Cardiac septum (tissue), 1 donor: ENCODE results near the gene TMEM63B. TPM values are rescaled to one million over a fixed set of nuclear protein-coding genes. Genes with fewer than 3 reads are reported as not detected.
A peak's percentile ranks its signal among the peaks of the same experiment; 100 is the strongest.
"Not testable (repeated sequence)": the region's sequence is repeated elsewhere in the genome, so short reads cannot be mapped to it uniquely, and the experiment has no call there.

Experiments used
- DNase-seq: peaks from one replicate; pipeline ENCODE4 v3.0.0-alpha.2; 2020; ENCODE audit warnings: low spot score
- intact Hi-C: fragments of 100-400 bp; cut with DNase I; formaldehyde crosslinking; loops from one replicate; pipeline ENCODE4 v1.14.0; 2022
- total RNA-seq: library from RNA; stranded (reverse); fragmentation: NEBNext Ultra II Directional; extraction: Animal tissue kit (Norgen Biotek cat#: 25700); gene quantifications from one replicate; pipeline ENCODE4 v1.2.1, GENCODE V29; 2021
- donor health status: DM: no; HTN: no; CAD: no.

The TMEM63B gene
- total RNA-seq, 1 donor from 2014 or later, result 39.6 TPM

DNA sequence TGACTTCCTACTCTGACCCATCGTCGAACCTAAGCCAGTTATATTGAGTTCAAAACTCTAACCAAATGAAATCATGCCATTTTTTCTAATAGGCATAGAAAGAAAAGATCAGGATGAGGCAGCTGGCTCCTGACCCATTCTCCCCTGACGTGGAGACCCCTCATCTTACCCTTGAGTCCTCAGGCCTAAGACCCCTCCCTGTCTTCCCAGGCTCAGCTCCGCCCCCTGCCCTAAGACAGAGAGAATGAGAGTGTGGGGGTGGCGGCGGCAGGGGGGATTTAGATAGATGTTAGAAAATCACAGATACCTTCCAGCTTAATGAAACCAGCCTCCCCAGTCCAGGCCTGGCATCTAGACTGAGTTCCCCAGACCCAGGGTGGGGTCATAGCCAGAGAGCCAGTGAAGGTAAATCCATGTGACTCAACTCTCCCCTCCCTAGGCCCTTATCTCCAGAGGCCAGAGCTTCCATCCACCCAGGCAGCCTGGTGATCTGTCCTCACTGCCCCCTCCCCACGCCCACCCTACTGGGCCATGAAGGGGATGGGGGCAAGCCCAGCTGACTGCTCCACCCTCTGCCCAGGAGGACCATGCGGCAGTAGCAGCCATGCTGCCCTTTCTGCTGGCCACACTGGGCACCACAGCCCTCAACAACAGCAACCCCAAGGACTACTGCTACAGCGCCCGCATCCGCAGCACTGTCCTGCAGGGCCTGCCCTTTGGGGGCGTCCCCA, 6.8 kb downstream of the TMEM63B start:
- no peak for DNase-seq
- intact Hi-C loops, result no loop called here

DNA sequence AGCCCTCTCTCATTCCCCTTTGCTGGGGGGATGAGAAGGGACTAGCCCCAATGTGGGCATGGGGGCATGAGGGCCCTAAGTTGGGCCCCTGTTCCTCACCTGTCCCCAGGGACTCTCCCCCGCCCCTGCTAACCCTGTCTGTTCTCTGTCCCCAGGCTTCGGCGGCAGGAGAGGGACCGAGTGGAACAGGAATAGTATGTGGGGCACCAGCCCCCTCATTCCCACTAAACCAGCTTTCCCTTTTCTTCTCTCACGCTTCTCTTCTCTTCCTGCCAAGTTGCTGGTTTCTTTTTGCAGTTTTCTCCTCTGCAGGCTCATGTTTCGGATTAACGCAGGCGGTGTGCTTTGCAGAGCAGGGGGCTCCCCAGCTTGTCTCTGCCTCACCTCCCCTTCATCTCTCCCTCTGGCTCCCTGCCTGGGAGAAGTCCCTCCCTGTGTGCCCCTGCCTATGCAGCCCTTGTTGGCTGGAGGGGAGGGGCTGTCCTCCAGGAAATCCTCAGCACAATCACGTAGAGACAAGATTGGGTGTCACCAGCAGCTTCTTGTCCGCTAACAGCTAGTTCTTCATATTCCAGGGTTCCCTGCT, 7.9 kb downstream of the TMEM63B start:
- DNase-seq, result no peak
- intact Hi-C loops, result no loop called here

DNA sequence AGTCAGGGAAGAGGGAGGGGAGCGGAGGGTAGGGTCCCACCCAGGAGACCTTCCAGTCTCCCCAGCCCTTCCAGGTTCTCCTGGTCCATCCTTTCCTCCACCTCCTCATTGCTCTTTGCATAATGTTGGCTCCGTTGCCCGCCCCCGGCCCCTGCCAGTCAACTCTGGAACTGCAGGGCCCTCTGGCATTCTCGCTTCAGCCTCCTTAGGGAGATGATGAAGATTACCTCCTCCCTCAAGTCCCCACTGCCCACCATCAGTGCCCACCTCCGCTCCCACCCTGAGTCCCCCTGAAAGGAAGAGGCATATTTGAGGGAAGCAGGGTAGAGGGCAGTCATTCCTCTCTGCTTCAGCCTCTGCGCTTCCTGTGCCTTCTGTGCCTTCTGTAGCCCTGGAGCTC, 8.5 kb downstream of the TMEM63B start:
- intact Hi-C loops, result no loop called here
- no peak for DNase-seq

DNA sequence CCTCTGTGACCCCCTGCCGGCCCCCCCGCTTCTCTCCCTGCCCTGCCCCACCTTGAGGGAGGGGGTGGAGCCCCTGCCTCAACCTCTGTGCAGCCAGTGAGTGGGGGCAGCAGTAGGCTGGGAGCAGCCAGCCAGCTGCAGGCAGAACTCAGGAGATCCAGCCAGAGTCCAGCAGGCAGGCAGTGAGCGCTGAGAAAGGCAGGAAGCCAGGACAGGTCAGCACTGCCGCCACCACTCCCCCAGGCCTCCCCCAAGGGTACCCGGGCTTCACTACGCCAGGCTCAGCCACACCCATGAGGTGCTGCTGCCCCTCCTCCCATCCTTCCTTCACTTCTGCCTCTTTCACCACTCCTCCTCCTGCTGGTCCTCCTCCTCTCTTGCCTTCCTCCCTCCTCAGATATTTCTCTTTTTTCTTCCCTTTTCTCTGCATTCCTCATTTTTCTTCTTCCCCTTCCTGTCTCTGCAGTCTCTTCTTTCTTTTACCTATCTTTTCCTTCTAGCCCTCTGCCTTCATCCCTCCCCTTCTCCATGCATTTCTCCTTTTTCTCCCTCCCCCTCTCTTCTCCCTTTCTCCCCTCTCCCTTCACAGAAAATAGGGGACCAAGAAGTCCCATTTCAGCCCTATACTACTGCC, 11.5 kb downstream of the TMEM63B start:
- intact Hi-C loops, result no loop called here
- DNase-seq, result no peak

DNA sequence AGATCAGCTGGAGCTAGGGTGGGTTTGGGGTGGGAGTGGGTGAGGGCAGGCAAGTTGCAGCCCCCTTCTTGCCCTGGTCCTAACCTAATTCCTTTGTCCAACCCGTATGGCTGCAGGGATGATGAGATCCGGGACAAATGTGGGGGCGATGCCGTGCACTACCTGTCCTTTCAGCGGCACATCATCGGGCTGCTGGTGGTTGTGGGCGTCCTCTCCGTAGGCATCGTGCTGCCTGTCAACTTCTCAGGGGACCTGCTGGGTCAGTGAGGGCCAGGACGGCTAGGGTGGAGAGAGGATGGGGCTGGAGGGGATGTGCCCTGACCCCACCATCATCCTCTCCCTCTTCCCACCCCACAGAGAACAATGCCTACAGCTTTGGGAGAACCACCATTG, 12.0 kb downstream of the TMEM63B start:
- intact Hi-C loops, result no loop called here
- DNase-seq, result no peak

DNA sequence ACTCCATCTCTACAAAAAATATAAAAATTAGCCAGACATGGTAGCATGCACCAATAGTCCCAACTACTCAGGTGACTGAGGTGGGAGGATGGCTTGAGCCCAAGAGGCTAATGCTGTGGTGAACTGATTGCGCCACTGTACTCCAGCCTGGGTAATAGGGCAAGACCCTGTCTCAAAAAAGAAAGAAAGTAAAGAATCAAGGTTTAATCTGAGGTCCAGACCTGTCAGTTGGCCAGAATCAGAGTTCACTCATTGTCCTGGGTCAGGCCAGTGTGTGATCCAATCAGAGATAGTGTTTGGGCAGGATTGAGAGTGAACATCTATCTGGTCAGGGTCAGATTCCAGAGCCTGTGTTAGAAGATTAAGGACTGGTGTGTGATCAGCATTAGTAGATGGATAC, 15.5 kb downstream of the TMEM63B start:
- intact Hi-C loops, result no loop called here
- no peak for DNase-seq

DNA sequence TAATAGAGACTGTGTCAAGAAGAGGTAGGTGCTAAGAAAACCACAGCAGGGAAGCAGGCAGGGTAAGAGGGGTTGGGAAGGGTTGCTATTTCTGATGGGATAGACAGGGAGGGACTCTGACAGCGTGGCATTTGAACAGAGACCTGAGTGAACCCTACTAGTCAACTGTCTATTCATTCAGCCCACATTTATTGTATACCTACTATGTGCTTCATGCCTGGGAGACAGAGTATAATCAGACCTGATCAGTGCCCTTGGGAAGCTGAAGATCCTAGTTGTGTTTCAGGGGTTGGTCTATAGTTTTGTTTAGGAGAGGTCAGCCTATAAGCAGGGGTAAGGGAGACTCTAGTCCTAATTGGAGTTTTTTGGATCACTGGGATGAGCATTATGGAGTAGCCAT, 16.4 kb downstream of the TMEM63B start:
- intact Hi-C loops, result no loop called here
- no peak for DNase-seq

DNA sequence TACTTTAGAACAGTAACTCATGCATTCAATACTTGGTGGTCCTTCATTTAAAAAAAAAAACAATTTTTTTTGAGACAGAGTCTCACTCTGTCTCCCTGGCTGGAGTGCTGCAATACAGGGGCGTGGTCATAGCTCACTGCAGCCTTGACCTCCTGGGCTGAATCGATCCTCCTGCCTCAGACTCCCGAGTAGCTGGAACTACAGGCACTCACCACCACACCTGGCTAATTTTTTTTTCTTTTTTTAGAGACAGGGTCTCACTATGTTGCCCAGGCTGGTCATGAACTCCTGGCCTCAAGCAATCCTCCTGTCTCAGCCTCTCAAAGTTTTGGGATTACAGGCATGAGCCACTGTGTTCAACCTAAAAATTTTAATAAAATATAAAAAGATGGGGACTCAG, 17.2 kb downstream of the TMEM63B start:
- DNase-seq, intact Hi-C loops: not testable (repeated sequence)

DNA sequence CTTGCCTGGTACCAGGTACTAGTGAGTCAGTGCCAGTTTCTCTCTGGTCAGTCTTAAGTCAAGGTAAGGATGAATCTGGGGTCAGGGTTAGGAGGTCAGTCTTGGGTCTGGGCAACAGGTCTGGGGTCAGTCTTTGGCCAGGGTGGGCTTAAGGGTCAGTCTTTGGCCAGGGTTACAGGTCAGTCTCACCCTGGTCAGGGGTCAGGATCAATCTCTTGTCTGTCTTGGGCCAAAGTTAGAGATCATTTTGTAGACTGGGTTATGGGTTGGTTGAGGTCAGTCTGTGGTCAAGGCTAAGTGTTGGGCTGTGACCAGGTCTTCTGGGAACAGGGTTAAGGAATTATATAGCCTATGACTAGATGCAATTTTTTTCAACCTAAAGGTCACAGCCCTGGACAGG, 18.5 kb downstream of the TMEM63B start:
- DNase-seq, result no peak
- intact Hi-C loops, result no loop called here

DNA sequence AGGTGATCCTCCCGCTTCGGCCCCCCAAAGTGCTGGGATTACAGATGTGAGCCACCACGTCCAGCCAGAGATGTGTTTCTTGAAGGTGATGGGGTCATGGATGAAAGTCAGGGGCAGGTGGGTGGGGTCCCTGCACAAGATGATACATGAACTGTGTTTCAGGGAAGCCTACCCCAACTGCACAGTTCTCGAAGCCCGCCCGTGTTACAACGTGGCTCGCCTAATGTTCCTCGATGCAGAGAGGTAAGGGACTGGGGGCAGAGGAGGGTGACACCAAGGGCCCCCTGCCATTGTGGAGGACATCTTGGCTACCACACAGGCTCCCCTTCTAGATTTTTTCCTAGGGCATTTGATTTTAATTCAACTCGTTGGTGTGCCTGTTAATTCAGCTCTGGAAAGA, 19.3 kb downstream of the TMEM63B start:
- DNase-seq, result no peak
- intact Hi-C loops, result no loop called here

DNA sequence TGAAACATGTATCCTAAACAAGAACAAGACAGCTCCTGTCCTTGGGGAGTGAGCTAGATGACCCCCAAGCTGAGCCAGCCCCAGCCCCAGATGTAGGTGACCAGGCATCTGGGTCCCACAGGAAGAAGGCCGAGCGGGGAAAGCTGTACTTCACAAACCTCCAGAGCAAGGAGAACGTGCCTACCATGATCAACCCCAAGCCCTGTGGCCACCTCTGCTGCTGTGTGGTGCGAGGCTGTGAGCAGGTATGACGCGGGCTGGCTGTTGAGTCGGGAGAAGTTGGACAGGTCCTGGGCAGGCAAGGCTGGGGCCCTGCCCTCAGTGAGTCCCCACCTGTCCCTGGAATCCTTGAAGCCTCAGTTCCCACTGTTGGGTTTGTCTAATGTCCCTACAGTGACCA, 19.9 kb downstream of the TMEM63B start:
- intact Hi-C loops, result no loop called here

DNA sequence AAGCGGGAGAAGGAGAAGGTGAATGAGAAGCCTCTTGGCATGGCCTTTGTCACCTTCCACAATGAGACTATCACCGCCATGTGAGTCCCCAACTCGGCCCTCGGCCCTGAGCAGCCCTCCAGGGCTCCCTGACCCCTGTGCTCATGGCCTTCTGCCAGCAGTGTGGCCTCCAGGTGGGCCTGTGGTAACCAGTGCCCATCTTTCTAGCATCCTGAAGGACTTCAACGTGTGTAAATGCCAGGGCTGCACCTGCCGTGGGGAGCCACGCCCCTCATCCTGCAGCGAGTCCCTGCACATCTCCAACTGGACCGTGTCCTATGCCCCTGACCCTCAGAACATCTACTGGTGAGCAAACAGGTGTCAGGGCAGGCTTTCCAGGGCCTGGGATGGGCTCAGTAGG, 21.0 kb downstream of the TMEM63B start:
- no peak for DNase-seq
- intact Hi-C loops, result no loop called here

More for the DNA sequence above, 19.9 kb downstream of the TMEM63B start:
- no peak for DNase-seq

DNA sequence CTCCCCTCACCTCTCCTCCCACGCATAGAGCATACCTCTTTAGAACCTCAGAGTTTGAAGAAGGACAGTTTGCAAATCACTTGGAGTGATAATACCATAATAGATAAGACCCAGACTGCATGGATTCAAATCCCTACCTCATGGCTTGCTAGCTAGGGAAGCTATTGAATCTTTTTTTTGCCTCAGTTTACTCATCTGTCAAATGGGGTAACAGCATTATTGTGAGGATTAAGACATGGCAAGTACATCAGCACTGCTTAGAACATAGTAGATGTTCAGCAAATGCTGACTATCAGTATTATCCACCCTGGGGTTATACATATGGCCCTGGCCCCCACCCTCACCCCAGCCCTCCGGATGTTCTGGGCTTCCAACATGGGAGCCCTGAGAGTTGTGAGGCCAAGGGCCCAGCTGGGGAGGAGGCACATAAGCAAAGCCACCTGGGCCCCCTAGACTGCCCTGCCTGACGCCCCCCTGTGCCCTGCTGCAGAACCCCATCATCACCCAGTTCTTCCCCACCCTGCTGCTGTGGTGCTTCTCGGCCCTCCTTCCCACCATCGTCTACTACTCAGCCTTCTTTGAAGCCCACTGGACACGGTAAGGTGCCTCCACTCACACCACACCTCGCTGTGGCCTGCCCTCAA, 22.1 kb downstream of the TMEM63B start:
- intact Hi-C loops, result no loop called here
- no peak for DNase-seq

DNA sequence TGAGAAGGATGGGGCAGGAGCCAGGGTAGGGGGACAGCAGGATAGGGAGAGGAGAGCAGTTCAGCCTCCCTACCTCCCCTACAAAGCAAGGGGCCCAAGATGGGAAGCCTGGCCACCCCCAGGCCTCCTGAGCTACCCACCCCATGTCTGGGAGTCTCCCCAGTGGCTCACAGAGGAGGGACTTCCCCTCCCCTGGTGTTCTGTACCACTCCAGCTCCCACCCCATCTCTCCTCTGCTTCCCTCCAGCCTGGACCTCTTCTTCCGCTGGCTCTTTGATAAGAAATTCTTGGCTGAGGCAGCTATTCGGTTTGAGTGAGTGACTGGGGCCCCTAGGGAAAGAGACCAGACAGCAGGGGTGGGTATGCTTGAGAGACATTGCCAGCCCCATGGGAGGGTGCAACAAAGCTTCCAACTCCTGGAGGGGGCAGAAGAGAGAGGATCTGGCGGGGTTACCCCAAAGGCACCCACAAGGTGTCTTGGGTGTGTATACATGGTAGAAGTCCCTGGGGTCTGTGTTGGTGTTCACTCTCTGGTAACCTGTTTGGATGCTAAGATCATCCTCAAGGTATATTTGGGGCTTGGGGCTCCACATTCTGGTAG, 23.1 kb downstream of the TMEM63B start:
- DNase-seq, result no peak
- intact Hi-C loops, result no loop called here

DNA sequence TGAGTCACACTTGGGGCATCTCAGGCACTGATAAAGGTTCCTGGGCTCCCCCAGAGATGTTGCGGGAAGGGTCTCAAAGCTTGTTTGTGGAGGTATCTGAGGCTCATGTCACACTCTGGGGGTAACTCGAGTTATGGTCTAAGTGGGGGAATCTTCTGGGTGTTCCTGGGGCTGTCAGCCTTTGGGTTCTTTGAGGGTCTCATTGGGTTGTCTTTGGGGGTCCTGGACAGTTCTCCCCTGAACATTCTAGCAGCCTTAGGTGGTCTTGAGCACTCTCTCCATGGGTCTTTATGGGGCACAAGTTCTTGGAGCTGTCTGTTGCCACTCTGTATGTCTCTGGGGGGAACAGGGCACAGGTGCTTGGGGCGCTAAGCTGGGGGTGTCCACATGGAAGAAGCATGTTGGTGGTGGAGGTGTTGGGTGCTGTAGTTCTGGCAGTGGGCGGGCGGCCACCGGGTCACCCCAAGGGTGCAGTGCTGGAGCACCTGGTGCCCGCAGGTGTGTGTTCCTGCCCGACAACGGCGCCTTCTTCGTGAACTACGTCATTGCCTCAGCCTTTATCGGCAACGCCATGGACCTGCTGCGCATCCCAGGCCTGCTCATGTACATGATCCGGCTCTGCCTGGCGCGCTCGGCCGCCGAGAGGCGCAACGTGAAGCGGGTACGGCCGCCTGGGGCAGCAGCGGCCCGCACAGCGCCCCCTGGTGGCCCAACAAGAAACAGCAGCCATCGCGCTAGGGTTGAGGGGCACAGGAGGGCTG, 24.2 kb downstream of the TMEM63B start:
- peak; percentile 88 for DNase-seq
- intact Hi-C loops, result loop anchor here (1.0 kb wide), 1 partner anchor 55 kb away; no protein-coding TSS in a partner anchor

DNA sequence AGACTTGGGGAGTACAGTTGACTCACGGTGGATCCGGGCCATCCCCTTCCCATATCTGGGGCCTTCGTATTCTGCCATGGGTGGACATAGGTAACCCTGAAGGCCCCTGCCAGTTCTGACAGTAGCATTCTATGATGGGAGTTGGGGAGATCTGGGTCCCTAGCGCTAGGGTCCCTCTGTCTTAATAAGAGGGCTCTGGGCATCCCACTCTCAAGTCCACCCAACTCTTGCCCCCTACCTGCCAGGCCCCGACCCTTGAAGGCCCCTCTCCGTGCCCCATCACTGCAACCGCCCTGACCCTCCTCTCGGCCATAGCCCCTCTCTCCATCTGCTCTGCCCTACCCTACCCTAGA, 24.7 kb downstream of the TMEM63B start:
- DNase-seq, result no peak
- intact Hi-C loops, result loop anchor here (1.0 kb wide), 1 partner anchor 56 kb away; no protein-coding TSS in a partner anchor

DNA sequence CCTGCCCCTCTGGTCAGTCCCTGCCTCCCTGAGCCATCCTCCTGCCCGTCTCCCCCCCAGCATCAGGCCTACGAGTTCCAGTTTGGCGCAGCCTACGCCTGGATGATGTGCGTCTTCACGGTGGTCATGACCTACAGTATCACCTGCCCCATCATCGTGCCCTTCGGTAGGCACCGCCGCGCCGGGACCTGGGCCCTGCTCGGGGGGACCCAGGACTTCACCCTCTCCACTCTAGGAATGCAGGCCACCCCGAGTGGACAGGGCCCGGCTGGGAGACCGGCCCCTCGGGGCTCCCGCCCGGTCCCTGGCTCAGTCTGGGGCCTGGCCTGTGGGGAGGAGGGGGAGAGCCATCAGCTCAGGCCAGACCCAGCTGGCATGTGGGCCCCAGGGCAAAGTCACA, 25.2 kb downstream of the TMEM63B start:
- intact Hi-C loops, result loop anchor here (1.0 kb wide), 1 partner anchor 56 kb away; no protein-coding TSS in a partner anchor
- no peak for DNase-seq

DNA sequence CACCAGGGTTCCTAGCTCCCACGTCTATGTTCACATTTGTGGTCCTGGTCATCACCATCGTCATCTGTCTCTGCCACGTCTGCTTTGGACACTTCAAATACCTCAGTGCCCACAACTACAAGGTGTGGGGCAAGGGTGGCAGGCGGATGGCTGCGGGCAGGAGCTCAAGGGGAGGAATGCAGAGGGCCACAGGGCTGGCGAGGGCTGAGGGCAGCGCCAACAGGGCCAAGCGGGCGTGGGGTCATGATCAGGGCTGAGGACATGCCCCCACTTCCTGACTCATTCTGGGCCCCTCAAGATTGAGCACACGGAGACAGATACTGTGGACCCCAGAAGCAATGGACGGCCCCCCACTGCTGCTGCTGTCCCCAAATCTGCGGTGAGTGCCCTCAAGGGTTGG, 26.7 kb downstream of the TMEM63B start:
- intact Hi-C loops, result no loop called here
- DNase-seq, result no peak

DNA sequence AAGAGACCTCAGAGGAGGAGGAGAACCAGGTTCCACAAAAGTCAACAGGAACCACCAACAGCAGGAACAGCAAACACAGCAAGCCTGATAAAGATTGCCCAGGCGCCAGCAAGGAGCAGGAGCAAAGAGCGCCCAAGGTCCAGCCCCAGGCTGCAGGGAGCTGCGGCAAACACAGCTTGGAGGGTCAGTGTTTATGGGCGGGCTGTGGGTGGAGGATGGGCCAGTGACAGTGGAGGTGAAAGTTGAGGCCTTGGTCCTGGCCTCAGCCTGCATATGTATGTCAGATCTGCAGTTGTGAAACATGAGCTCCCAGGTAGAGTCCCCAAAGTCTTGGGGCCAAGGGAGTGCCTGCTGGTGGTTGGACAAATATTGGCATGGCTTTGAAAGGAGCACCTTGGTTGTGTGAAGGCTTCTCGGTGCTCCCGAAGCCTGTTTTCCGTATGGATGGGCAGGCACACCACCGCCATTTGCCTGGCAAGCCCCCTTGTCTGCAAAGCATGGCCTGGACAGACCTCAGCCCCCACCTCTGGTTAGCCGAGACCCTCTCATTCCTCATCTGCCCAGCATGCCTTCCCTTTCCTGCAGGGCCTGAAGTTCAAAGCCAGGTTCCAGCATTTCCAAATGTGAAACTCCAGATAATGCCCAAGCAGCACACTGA, 29.3 kb downstream of the TMEM63B start:
- DNase-seq, result no peak
- intact Hi-C loops, result no loop called here
